Astrocyte (in vitro differentiated cells and primary cell): Measurements from ENCODE around the gene SLC10A1.
"Not testable (repeated sequence)": the region's sequence is repeated elsewhere in the genome, so short reads cannot be mapped to it uniquely, and the experiment has no call there.

Experiments
- EZH2 ChIP-seq: IDR thresholded peaks from 2 replicates; pipeline ENCODE4 v1.6.1; 2012; ENCODE audit warnings: mild to moderate bottlenecking, low read length, inconsistent platforms; ENCODE audit not compliant: insufficient read depth
- TF ChIP-seq, protein P1 (sequence below): IDR thresholded peaks from 2 replicates; pipeline ENCODE4 v1.5.1; 2011; ENCODE audit warnings: low read depth, mild to moderate bottlenecking, inconsistent platforms, low read length, moderate library complexity; ENCODE audit not compliant: insufficient read depth

DNA sequence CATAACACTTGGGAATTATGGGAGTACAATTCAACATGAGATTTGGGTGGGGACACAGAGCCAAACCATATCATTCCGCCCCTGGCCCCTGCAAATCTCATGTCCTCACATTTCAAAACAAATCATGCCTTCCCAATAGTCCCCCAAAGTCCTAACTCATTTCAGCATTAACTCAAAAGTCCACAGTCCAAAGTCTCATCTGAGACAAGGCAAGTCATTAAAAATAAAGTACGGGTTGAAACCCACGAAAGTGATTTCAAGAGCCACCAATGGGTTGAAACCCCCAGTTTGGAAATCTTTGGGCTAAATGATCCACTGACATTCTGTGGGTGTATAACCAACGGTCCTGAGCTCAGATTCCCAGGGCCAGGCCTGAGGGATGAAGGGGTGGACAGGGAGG is 60.6 kb downstream of the SLC10A1 start:
- TF ChIP-seq EZH2: not testable (repeated sequence)
- TF ChIP-seq, protein P1, sequence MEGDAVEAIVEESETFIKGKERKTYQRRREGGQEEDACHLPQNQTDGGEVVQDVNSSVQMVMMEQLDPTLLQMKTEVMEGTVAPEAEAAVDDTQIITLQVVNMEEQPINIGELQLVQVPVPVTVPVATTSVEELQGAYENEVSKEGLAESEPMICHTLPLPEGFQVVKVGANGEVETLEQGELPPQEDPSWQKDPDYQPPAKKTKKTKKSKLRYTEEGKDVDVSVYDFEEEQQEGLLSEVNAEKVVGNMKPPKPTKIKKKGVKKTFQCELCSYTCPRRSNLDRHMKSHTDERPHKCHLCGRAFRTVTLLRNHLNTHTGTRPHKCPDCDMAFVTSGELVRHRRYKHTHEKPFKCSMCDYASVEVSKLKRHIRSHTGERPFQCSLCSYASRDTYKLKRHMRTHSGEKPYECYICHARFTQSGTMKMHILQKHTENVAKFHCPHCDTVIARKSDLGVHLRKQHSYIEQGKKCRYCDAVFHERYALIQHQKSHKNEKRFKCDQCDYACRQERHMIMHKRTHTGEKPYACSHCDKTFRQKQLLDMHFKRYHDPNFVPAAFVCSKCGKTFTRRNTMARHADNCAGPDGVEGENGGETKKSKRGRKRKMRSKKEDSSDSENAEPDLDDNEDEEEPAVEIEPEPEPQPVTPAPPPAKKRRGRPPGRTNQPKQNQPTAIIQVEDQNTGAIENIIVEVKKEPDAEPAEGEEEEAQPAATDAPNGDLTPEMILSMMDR: not testable (repeated sequence)
